HuH-7.5 (cell line): ENCODE data around the gene FUT6.
"Not testable (repeated sequence)": the region's sequence is repeated elsewhere in the genome, so short reads cannot be mapped to it uniquely, and the experiment has no call there.

Experiments
- DNase-seq: peaks from one replicate; pipeline ENCODE4 v3.0.0; 2011; ENCODE audit warnings: low spot score

The FUT6 gene

GRCh38 chr19:5785423-5785822 lies 54.1 kb downstream of the FUT6 start:
- no peak for DNase-seq

- no peak for DNase-seq
These were observed 54.8 kb downstream of the FUT6 start, which contains the start of gene PRR22 for GRCh38 chr19:5784581-5785147. Gene PRR22 (minus strand): TSS chr19:5784746. CDS start chr19:5784660, 86 bp downstream.

- no peak for DNase-seq
These were observed 56.3 kb downstream of the FUT6 start for GRCh38 chr19:5782945-5783919.

GRCh38 chr19:5782322-5782721 lies 57.2 kb downstream of the FUT6 start:
- DNase-seq, result no peak

GRCh38 chr19:5780916-5781315 lies 58.6 kb downstream of the FUT6 start:
- DNase-seq, result not testable (repeated sequence)
